NCI-H524 treated with DMSO at 0.1 percent for 48 hours (cell line): ENCODE measurements around the gene RPS10.

Experiments
- DNase-seq: peaks from one replicate; lab custom pipeline; 2025; lab: John Stamatoyannopoulos, UW

The RPS10 gene

GRCh38 chr6:34370361-34370760 is 55.5 kb downstream of the RPS10 start:
- no peak for DNase-seq

GRCh38 chr6:34369385-34369784 is 56.5 kb downstream of the RPS10 start:
- DNase-seq, result no peak
